GF-D8 (cell line): ENCODE results near the gene ART4.

Experiments
- DNase-seq: peaks from one replicate; lab custom pipeline; 2025; lab: John Stamatoyannopoulos, UW

Gene ART4

GRCh38 chr12:14843425-14843887 lies at the start of gene ART4:
TSS of gene ART4 (minus strand) at chr12:14843526. CDS start at chr12:14843113, 413 bp downstream.
- DNase-seq = no peak

- DNase-seq = no peak
Observed at GRCh38 chr12:14892726-14893505, 49.6 kb upstream of the ART4 start.

GRCh38 chr12:14890701-14891100 lies 47.4 kb upstream of the ART4 start:
- DNase-seq = no peak

- DNase-seq = no peak
Observed at GRCh38 chr12:14886271-14886670, 42.9 kb upstream of the ART4 start.

GRCh38 chr12:14885718-14886221 lies 42.4 kb upstream of the ART4 start, which contains the start of gene MGP:
TSS of gene MGP (minus strand) at chr12:14885854. CDS start at chr12:14885791, 63 bp downstream.
- no peak for DNase-seq

GRCh38 chr12:14884458-14884878 lies 41.1 kb upstream of the ART4 start:
- DNase-seq = peak; percentile 4

- no peak for DNase-seq
Observed at GRCh38 chr12:14883686-14884085, 40.4 kb upstream of the ART4 start.

- no peak for DNase-seq
Observed at GRCh38 chr12:14880890-14881453, 37.6 kb upstream of the ART4 start.

GRCh38 chr12:14879222-14879933 lies 36.1 kb upstream of the ART4 start:
- DNase-seq = no peak

- DNase-seq = no peak
Observed at GRCh38 chr12:14878488-14878887, 35.2 kb upstream of the ART4 start.

GRCh38 chr12:14876833-14877232 lies 33.5 kb upstream of the ART4 start:
- no peak for DNase-seq

GRCh38 chr12:14874882-14875281 lies 31.6 kb upstream of the ART4 start:
- no peak for DNase-seq

- DNase-seq = no peak
Observed at GRCh38 chr12:14873440-14874185, 30.3 kb upstream of the ART4 start.

GRCh38 chr12:14871886-14872285 lies 28.6 kb upstream of the ART4 start:
- no peak for DNase-seq

GRCh38 chr12:14871247-14871646 lies 27.9 kb upstream of the ART4 start:
- no peak for DNase-seq

- DNase-seq = no peak
Observed at GRCh38 chr12:14868916-14869506, 25.7 kb upstream of the ART4 start.

- DNase-seq = no peak
Observed at GRCh38 chr12:14860490-14860889, 17.2 kb upstream of the ART4 start.

GRCh38 chr12:14858513-14858912 lies 15.2 kb upstream of the ART4 start:
- DNase-seq = no peak

GRCh38 chr12:14854586-14855183 lies 11.4 kb upstream of the ART4 start:
- no peak for DNase-seq

GRCh38 chr12:14853961-14854360 lies 10.6 kb upstream of the ART4 start:
- DNase-seq = no peak

- no peak for DNase-seq
Observed at GRCh38 chr12:14852880-14853279, 9.6 kb upstream of the ART4 start.
